ENCODE data around the gene SCN2B.

The SCN2B gene

GRCh38 chr11:118175993-118176777 lies at the start of gene SCN2B:
TSS of gene SCN2B (minus strand) at chr11:118176639. CDS start at chr11:118176431, 208 bp downstream.
- Histone ChIP-seq H3K36me3 (replicated peaks) (no peaks in the 10 kb centered on the region), H3K4me1 (peaks cover 3% of the 10 kb centered on the region; the same call in 1 of the 2 replicates), H3K27me3 (ENCODE audit: low read depth) (no peaks in the 10 kb centered on the region), H3K4me3 (no peak within 1 kb of the TSS), H3K9me3 (no peaks in the 10 kb centered on the region)
- peak in 1 of 2 experiments; percentile 15 for DNase-seq (ENCODE audit: low spot score in 2 of 2)
- in situ Hi-C loops (cut with MboI; ENCODE audit: low sequenced_read_pairs), result loop anchor here (25.0 kb wide), 1 partner anchor 311 kb away; no protein-coding TSS in a partner anchor

- Histone ChIP-seq H3K27me3 (ENCODE audit: low read depth) (peaks cover 7% of the 10 kb centered on the region), H3K9me3 (no peaks in the 10 kb centered on the region), H3K4me3 (no peak within 1 kb of the TSS), H3K4me1 (no peaks in the 10 kb centered on the region), H3K36me3 (replicated peaks) (no peaks in the 10 kb centered on the region)
- in situ Hi-C loops (cut with MboI; ENCODE audit: low sequenced_read_pairs), result no loop called here
- no peak for DNase-seq (ENCODE audit: low spot score in 2 of 2)
Observed at GRCh38 chr11:118224511-118225188, 48.2 kb upstream of the SCN2B start, which contains the start of gene JAML. TSS of gene JAML (minus strand) at chr11:118225011. CDS start at chr11:118214866, 10,145 bp downstream.

GRCh38 chr11:118223992-118224391 lies 47.6 kb upstream of the SCN2B start:
- Histone ChIP-seq H3K36me3 (replicated peaks) (no peaks in the 10 kb centered on the region), H3K4me3 (no peak overlapping the region)
- in situ Hi-C loops (cut with MboI; ENCODE audit: low sequenced_read_pairs), result no loop called here

GRCh38 chr11:118223570-118223969 lies 47.1 kb upstream of the SCN2B start:
- Histone ChIP-seq H3K9me3 (no peaks in the 10 kb centered on the region), H3K4me3 (no peak overlapping the region), H3K36me3 (replicated peaks) (no peaks in the 10 kb centered on the region), H3K4me1 (no peaks in the 10 kb centered on the region), H3K27me3 (ENCODE audit: low read depth) (peaks cover 7% of the 10 kb centered on the region)
- DNase-seq (ENCODE audit: low spot score in 2 of 2), result no peak
- in situ Hi-C loops (cut with MboI; ENCODE audit: low sequenced_read_pairs), result no loop called here

More at GRCh38 chr11:118223992-118224391, 47.6 kb upstream of the SCN2B start:
- Histone ChIP-seq H3K27me3 (ENCODE audit: low read depth) (peaks cover 7% of the 10 kb centered on the region), H3K9me3 (no peaks in the 10 kb centered on the region), H3K4me1 (no peaks in the 10 kb centered on the region)
- no peak for DNase-seq (ENCODE audit: low spot score in 2 of 2)

GRCh38 chr11:118222437-118222836 lies 46.0 kb upstream of the SCN2B start:
- Histone ChIP-seq H3K9me3 (no peaks in the 10 kb centered on the region), H3K36me3 (replicated peaks) (no peaks in the 10 kb centered on the region), H3K4me1 (no peaks in the 10 kb centered on the region), H3K27me3 (ENCODE audit: low read depth) (peaks cover 6% of the 10 kb centered on the region), H3K4me3 (no peak overlapping the region)
- no peak for DNase-seq (ENCODE audit: low spot score in 2 of 2)
- in situ Hi-C loops (cut with MboI; ENCODE audit: low sequenced_read_pairs), result no loop called here

- no peak overlapping the region for H3K4me3 ChIP-seq
- no peaks in the 10 kb centered on the region for H3K9me3 ChIP-seq
- peaks cover 7% of the 10 kb centered on the region; the same call in 1 of the 2 replicates for H3K27me3 ChIP-seq (ENCODE audit: low read depth)
- DNase-seq (ENCODE audit: low spot score in 2 of 2), result no peak
- in situ Hi-C loops (cut with MboI; ENCODE audit: low sequenced_read_pairs), result no loop called here
- no peaks in the 10 kb centered on the region for H3K36me3 ChIP-seq (replicated peaks)
- H3K4me1 ChIP-seq, result no peaks in the 10 kb centered on the region
Observed at GRCh38 chr11:118221419-118221818, 45.0 kb upstream of the SCN2B start.

GRCh38 chr11:118219732-118220131 lies 43.3 kb upstream of the SCN2B start:
- Histone ChIP-seq H3K36me3 (replicated peaks) (no peaks in the 10 kb centered on the region), H3K4me1 (no peaks in the 10 kb centered on the region), H3K9me3 (no peaks in the 10 kb centered on the region), H3K27me3 (ENCODE audit: low read depth) (peaks cover 12% of the 10 kb centered on the region), H3K4me3 (no peak overlapping the region)
- DNase-seq (ENCODE audit: low spot score in 2 of 2), result no peak
- in situ Hi-C loops (cut with MboI; ENCODE audit: low sequenced_read_pairs), result no loop called here

- in situ Hi-C loops (cut with MboI; ENCODE audit: low sequenced_read_pairs), result no loop called here
- H3K36me3 ChIP-seq (replicated peaks), result no peaks in the 10 kb centered on the region
- H3K4me1 ChIP-seq, result no peaks in the 10 kb centered on the region
- no peaks in the 10 kb centered on the region for H3K9me3 ChIP-seq
- peaks cover 16% of the 10 kb centered on the region for H3K27me3 ChIP-seq (ENCODE audit: low read depth)
- no peak for DNase-seq (ENCODE audit: low spot score in 2 of 2)
- no peak overlapping the region for H3K4me3 ChIP-seq
Observed at GRCh38 chr11:118219244-118219643, 42.8 kb upstream of the SCN2B start.

GRCh38 chr11:118217575-118217974 lies 41.1 kb upstream of the SCN2B start:
- H3K4me1 ChIP-seq, result no peaks in the 10 kb centered on the region
- in situ Hi-C loops (cut with MboI; ENCODE audit: low sequenced_read_pairs), result no loop called here
- H3K36me3 ChIP-seq (replicated peaks), result no peaks in the 10 kb centered on the region
- H3K4me3 ChIP-seq, result no peak overlapping the region
- H3K9me3 ChIP-seq, result no peaks in the 10 kb centered on the region
- peaks cover 30% of the 10 kb centered on the region for H3K27me3 ChIP-seq (ENCODE audit: low read depth)
- DNase-seq (ENCODE audit: low spot score in 2 of 2), result no peak

- Histone ChIP-seq H3K9me3 (no peaks in the 10 kb centered on the region), H3K4me3 (no peak overlapping the region), H3K4me1 (no peaks in the 10 kb centered on the region), H3K27me3 (ENCODE audit: low read depth) (peaks cover 36% of the 10 kb centered on the region), H3K36me3 (replicated peaks) (no peaks in the 10 kb centered on the region)
- DNase-seq (ENCODE audit: low spot score in 2 of 2), result no peak
- in situ Hi-C loops (cut with MboI; ENCODE audit: low sequenced_read_pairs), result no loop called here
Observed at GRCh38 chr11:118216621-118217481, 40.4 kb upstream of the SCN2B start.

GRCh38 chr11:118215765-118216164 lies 39.3 kb upstream of the SCN2B start:
- Histone ChIP-seq H3K36me3 (replicated peaks) (no peaks in the 10 kb centered on the region), H3K27me3 (ENCODE audit: low read depth) (peaks cover 33% of the 10 kb centered on the region), H3K9me3 (no peaks in the 10 kb centered on the region), H3K4me1 (peaks cover 4% of the 10 kb centered on the region; the same call in 1 of the 2 replicates), H3K4me3 (no peak overlapping the region)
- in situ Hi-C loops (cut with MboI; ENCODE audit: low sequenced_read_pairs), result no loop called here
- DNase-seq (ENCODE audit: low spot score in 2 of 2), result no peak

- Histone ChIP-seq H3K27me3 (ENCODE audit: low read depth) (peaks cover 33% of the 10 kb centered on the region), H3K9me3 (no peaks in the 10 kb centered on the region), H3K36me3 (replicated peaks) (no peaks in the 10 kb centered on the region), H3K4me3 (no peak overlapping the region), H3K4me1 (peaks cover 4% of the 10 kb centered on the region; the same call in 1 of the 2 replicates)
- no peak for DNase-seq (ENCODE audit: low spot score in 2 of 2)
- in situ Hi-C loops (cut with MboI; ENCODE audit: low sequenced_read_pairs), result no loop called here
Observed at GRCh38 chr11:118215262-118215661, 38.8 kb upstream of the SCN2B start.

GRCh38 chr11:118214210-118214914 lies 37.9 kb upstream of the SCN2B start:
- peaks cover 4% of the 10 kb centered on the region; the same call in 1 of the 2 replicates for H3K4me1 ChIP-seq
- no peak overlapping the region for H3K4me3 ChIP-seq
- DNase-seq (ENCODE audit: low spot score in 2 of 2), result no peak
- H3K36me3 ChIP-seq (replicated peaks), result no peaks in the 10 kb centered on the region
- H3K27me3 ChIP-seq (ENCODE audit: low read depth), result peaks cover 33% of the 10 kb centered on the region
- in situ Hi-C loops (cut with MboI; ENCODE audit: low sequenced_read_pairs), result no loop called here
- H3K9me3 ChIP-seq, result no peaks in the 10 kb centered on the region
